WTC11 (cell line): Measurements from ENCODE around the gene FUBP3. TPM values are rescaled to one million over a fixed set of nuclear protein-coding genes. Genes with fewer than 3 reads are reported as not detected.
A peak's percentile ranks its signal among the peaks of the same experiment; 100 is the strongest.

Experiments
- ATAC-seq: fragments of 200-7000 bp; cut with Tn5 transposase; 2 replicates; pipeline ENCODE4 v1.10.0; 2021; ENCODE audit warnings: mild to moderate bottlenecking, moderate library complexity
- CTCF ChIA-PET: fragments of 300-600 bp; sonication (Branson Sonifier 250); formaldehyde crosslinking; loops from one replicate; lab custom pipeline; 2021; ENCODE audit warnings: antibody characterized with exemption; lab: Charles Lee
- POLR2A ChIA-PET: fragments of 350-600 bp; sonication (Branson Sonifier 250); formaldehyde crosslinking; loops from one replicate; lab custom pipeline; 2021; ENCODE audit warnings: antibody characterized with exemption; lab: Charles Lee
- DNase-seq: peaks from one replicate; pipeline ENCODE4 v3.0.0; 2021; ENCODE audit warnings: low spot score
- H3K27ac Mint-ChIP-seq: 2 replicates; pipeline ENCODE4 v1.8.0; 2021; ENCODE audit warnings: mixed read lengths
- H3K27me3 Mint-ChIP-seq: 2 replicates; pipeline ENCODE4 v1.8.0; 2021; ENCODE audit warnings: low read depth, mild to moderate bottlenecking, moderate library complexity, mixed read lengths
- H3K36me3 Mint-ChIP-seq: 2 replicates; pipeline ENCODE4 v1.8.0; 2021; ENCODE audit warnings: mixed read lengths
- H3K4me1 Mint-ChIP-seq: 2 replicates; pipeline ENCODE4 v1.8.0; 2022; ENCODE audit warnings: mixed read lengths
- H3K4me3 Mint-ChIP-seq: 2 replicates; pipeline ENCODE4 v1.8.0; 2021; ENCODE audit warnings: mild to moderate bottlenecking, moderate library complexity, mixed read lengths
- H3K9me3 Mint-ChIP-seq: 2 replicates; pipeline ENCODE4 v1.8.0; 2021; ENCODE audit warnings: mixed read lengths
- E2F4 ChIP-seq: sonication (generic); formaldehyde crosslinking; IDR thresholded peaks from 2 replicates; pipeline ENCODE4 v1.8.1; 2022; ENCODE audit warnings: low read depth, mild to moderate bottlenecking, moderate library complexity, missing genetic modification reagents, borderline replicate concordance
- EMX1 ChIP-seq: fragments of 250-450 bp; sonication (Bioruptor Pico); IDR thresholded peaks from 2 replicates; pipeline ENCODE4 v1.8.0; 2021; ENCODE audit warnings: mild to moderate bottlenecking
- FOXJ3 ChIP-seq: sonication (generic); formaldehyde crosslinking; IDR thresholded peaks from 2 replicates; pipeline ENCODE4 v1.9.0; 2021; ENCODE audit warnings: missing genetic modification reagents, mild to moderate bottlenecking, borderline replicate concordance
- FOXK1 ChIP-seq: sonication (generic); formaldehyde crosslinking; IDR thresholded peaks from 2 replicates; pipeline ENCODE4 v1.8.0; 2022; ENCODE audit warnings: mild to moderate bottlenecking, moderate library complexity, missing genetic modification reagents
- FOXP1 ChIP-seq: sonication (generic); formaldehyde crosslinking; IDR thresholded peaks from 2 replicates; pipeline ENCODE4 v1.8.0; 2022; ENCODE audit warnings: missing genetic modification reagents, mild to moderate bottlenecking, moderate library complexity, borderline replicate concordance
- GABPB1 ChIP-seq: sonication (generic); formaldehyde crosslinking; IDR thresholded peaks from 2 replicates; pipeline ENCODE4 v1.8.1; 2023; ENCODE audit warnings: mild to moderate bottlenecking, missing genetic modification reagents
- NFATC4 ChIP-seq: fragments of 250-450 bp; sonication (Bioruptor Pico); IDR thresholded peaks from 2 replicates; pipeline ENCODE4 v1.9.0; 2021; ENCODE audit warnings: mild to moderate bottlenecking
- NFYB ChIP-seq: sonication (generic); formaldehyde crosslinking; conservative IDR thresholded peaks from 2 replicates; pipeline ENCODE4 v1.8.0; 2022; ENCODE audit warnings: low read depth, missing genetic modification reagents
- NR3C1 ChIP-seq: sonication (generic); formaldehyde crosslinking; conservative IDR thresholded peaks from 2 replicates; pipeline ENCODE4 v1.8.1; 2023; ENCODE audit warnings: low read depth, mild to moderate bottlenecking, missing genetic modification reagents
- STAT6 ChIP-seq: sonication (generic); formaldehyde crosslinking; conservative IDR thresholded peaks from 2 replicates; pipeline ENCODE4 v1.8.1; 2023; ENCODE audit warnings: mild to moderate bottlenecking, low read depth, missing genetic modification reagents, moderate library complexity
- USF2 ChIP-seq: sonication (generic); formaldehyde crosslinking; IDR thresholded peaks from 2 replicates; pipeline ENCODE4 v1.8.1; 2023; ENCODE audit warnings: mild to moderate bottlenecking, missing genetic modification reagents, moderate library complexity
- ZNF121 ChIP-seq: sonication (generic); formaldehyde crosslinking; IDR thresholded peaks from 2 replicates; pipeline ENCODE4 v1.8.0; 2023; ENCODE audit warnings: missing genetic modification reagents
- ZNF281 ChIP-seq: sonication (generic); formaldehyde crosslinking; IDR thresholded peaks from 2 replicates; pipeline ENCODE4 v1.8.0; 2023; ENCODE audit warnings: mild to moderate bottlenecking, missing genetic modification reagents
- total RNA-seq: library from RNA; stranded (reverse); gene quantifications from 3 replicates; pipeline ENCODE4 v1.2.3, GENCODE V29; 2021
- TF ChIP-seq, protein P1 (sequence below): sonication (generic); formaldehyde crosslinking; IDR thresholded peaks from 2 replicates; pipeline ENCODE4 v1.8.0; 2022; ENCODE audit warnings: mild to moderate bottlenecking, missing genetic modification reagents
- TF ChIP-seq, protein P2 (sequence below): sonication (generic); formaldehyde crosslinking; IDR thresholded peaks from 2 replicates; pipeline ENCODE4 v1.8.1; 2023; ENCODE audit warnings: mild to moderate bottlenecking, missing genetic modification reagents
- TF ChIP-seq, protein P3 (sequence below): fragments of 250-450 bp; sonication (Bioruptor Pico); IDR thresholded peaks from 2 replicates; pipeline ENCODE4 v1.9.0; 2021; ENCODE audit warnings: mild to moderate bottlenecking, borderline replicate concordance

Gene FUBP3
- total RNA-seq, 1 experiment from 2014 or later = 83.0 TPM

DNA sequence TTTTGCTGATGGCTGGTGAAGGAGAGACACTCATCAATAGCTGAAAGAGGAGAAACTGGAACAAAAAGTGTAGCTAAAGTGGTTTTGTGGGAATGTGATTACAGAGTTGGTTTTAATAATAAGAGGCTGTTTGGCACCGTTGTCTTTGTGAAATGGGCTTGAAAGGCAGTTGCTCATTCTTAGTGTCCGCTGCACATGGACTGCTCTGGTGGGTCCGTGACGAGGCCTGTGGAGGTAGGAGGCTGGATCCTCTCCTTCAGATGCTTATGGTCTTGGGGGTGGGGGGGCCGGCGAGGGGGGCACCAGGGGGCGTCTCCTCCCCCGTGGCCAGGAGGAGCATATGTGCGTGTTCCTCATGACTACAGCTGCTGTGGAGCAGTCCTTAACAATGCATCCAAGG is 29.8 kb downstream of the FUBP3 start (continued):
- TF ChIP-seq NFATC4 (CRISPR knock-in tag) (no peak), USF2 (CRISPR knock-in tag) (no peak)
- TF ChIP-seq, protein P1, sequence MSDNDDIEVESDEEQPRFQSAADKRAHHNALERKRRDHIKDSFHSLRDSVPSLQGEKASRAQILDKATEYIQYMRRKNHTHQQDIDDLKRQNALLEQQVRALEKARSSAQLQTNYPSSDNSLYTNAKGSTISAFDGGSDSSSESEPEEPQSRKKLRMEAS = no peak
- TF ChIP-seq, all 79 proteins: peak for 0

- no peak for TF ChIP-seq E2F4 (CRISPR knock-in tag)
- TF ChIP-seq, protein P2, sequence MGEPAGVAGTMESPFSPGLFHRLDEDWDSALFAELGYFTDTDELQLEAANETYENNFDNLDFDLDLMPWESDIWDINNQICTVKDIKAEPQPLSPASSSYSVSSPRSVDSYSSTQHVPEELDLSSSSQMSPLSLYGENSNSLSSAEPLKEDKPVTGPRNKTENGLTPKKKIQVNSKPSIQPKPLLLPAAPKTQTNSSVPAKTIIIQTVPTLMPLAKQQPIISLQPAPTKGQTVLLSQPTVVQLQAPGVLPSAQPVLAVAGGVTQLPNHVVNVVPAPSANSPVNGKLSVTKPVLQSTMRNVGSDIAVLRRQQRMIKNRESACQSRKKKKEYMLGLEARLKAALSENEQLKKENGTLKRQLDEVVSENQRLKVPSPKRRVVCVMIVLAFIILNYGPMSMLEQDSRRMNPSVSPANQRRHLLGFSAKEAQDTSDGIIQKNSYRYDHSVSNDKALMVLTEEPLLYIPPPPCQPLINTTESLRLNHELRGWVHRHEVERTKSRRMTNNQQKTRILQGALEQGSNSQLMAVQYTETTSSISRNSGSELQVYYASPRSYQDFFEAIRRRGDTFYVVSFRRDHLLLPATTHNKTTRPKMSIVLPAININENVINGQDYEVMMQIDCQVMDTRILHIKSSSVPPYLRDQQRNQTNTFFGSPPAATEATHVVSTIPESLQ (CRISPR knock-in tag) = no peak
- no peak for TF ChIP-seq EMX1 (CRISPR knock-in tag)
- no peak for TF ChIP-seq FOXJ3
- TF ChIP-seq NFYB (CRISPR knock-in tag) = no peak
- POLR2A ChIA-PET = no interaction called here
- CTCF ChIA-PET = no interaction called here
- no peak overlapping the region for H3K4me3 Mint-ChIP-seq
- no peaks in the 10 kb centered on the region for H3K9me3 Mint-ChIP-seq
- H3K4me1 Mint-ChIP-seq = peaks cover 6% of the 10 kb centered on the region
- ATAC-seq = no peak
- H3K36me3 Mint-ChIP-seq = peaks cover 30% of the 10 kb centered on the region
- DNase-seq = no peak
- H3K27ac Mint-ChIP-seq = peak overlapping the region; percentile 57
- no peaks in the 10 kb centered on the region for H3K27me3 Mint-ChIP-seq
Observed at GRCh38 chr9:130610862-130611707, 31.7 kb downstream of the FUBP3 start.

DNA sequence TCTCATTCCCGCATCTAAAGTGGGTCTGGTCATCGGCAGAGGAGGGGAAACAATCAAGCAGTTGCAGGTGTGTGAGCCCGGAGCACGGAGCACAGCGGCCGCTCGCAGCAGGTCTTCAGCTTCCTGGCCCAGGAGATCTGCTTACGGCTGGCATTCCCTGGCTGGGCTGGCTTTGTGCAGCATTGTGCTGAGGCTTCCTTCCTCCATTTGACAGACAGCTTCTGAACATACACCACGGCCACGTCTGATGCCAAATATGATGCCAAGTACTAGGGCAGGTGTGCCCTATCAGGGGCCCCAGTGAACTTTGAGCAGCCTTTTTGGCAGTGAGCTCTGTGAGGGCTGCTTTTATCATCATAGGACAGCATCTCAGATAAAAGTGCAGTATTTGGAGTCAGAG is 37.1 kb downstream of the FUBP3 start:
- ATAC-seq = no peak
- Mint-ChIP-seq H3K36me3 (peaks cover 77% of the 10 kb centered on the region), H3K4me3 (no peak overlapping the region), H3K27me3 (no peaks in the 10 kb centered on the region), H3K9me3 (no peaks in the 10 kb centered on the region), H3K4me1 (no peaks in the 10 kb centered on the region), H3K27ac (no peak overlapping the region)
- ChIA-PET POLR2A (no interaction called here), CTCF (interaction anchor here (1.4 kb wide), 1 partner anchor 76 kb away, joined by 4 read pairs; no protein-coding TSS in a partner anchor)
- DNase-seq = no peak
- TF ChIP-seq ZNF281 (CRISPR knock-in tag) = no peak
- TF ChIP-seq, protein P3, sequence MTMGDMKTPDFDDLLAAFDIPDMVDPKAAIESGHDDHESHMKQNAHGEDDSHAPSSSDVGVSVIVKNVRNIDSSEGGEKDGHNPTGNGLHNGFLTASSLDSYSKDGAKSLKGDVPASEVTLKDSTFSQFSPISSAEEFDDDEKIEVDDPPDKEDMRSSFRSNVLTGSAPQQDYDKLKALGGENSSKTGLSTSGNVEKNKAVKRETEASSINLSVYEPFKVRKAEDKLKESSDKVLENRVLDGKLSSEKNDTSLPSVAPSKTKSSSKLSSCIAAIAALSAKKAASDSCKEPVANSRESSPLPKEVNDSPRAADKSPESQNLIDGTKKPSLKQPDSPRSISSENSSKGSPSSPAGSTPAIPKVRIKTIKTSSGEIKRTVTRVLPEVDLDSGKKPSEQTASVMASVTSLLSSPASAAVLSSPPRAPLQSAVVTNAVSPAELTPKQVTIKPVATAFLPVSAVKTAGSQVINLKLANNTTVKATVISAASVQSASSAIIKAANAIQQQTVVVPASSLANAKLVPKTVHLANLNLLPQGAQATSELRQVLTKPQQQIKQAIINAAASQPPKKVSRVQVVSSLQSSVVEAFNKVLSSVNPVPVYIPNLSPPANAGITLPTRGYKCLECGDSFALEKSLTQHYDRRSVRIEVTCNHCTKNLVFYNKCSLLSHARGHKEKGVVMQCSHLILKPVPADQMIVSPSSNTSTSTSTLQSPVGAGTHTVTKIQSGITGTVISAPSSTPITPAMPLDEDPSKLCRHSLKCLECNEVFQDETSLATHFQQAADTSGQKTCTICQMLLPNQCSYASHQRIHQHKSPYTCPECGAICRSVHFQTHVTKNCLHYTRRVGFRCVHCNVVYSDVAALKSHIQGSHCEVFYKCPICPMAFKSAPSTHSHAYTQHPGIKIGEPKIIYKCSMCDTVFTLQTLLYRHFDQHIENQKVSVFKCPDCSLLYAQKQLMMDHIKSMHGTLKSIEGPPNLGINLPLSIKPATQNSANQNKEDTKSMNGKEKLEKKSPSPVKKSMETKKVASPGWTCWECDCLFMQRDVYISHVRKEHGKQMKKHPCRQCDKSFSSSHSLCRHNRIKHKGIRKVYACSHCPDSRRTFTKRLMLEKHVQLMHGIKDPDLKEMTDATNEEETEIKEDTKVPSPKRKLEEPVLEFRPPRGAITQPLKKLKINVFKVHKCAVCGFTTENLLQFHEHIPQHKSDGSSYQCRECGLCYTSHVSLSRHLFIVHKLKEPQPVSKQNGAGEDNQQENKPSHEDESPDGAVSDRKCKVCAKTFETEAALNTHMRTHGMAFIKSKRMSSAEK (CRISPR knock-in tag) = no peak
- TF ChIP-seq ZNF121 (CRISPR knock-in tag) = no peak
- TF ChIP-seq FOXK1 (CRISPR knock-in tag) = no peak
- no peak for TF ChIP-seq STAT6 (CRISPR knock-in tag)
- TF ChIP-seq NR3C1 (CRISPR knock-in tag) = no peak
- TF ChIP-seq GABPB1 (CRISPR knock-in tag) = no peak
- no peak for TF ChIP-seq FOXP1
